ENCODE measurements around the gene GALNT10. TPM values are rescaled to one million over a fixed set of nuclear protein-coding genes. Genes with fewer than 3 reads are reported as not detected.

GALNT10 gene
- total RNA-seq, 4 donors from 2014 or later, result 11.6 to 16.3 (median 14.8) TPM

DNA sequence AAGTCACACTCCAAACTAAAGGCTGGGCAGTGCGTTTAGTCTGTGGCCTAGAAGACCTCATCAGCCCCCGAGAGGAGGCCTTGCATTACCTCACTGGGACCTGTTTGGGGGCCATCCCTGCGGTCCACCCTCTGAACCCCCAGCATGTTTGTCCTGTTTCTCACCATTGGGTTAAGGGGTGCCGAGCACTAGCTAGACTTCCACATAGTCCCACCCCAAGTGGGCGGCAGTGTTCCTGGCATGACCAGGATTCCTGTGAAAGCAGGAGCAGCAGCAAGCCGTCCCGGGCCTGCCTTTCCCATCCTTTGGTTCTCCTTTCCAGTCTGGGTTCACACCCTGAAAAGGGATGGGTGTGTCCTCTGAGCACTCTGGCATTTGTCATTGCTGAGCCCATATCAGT is 228.7 kb downstream of the GALNT10 start:
- Histone ChIP-seq H3K4me3 (no peak overlapping the region), H3K27me3 (no peaks in the 10 kb centered on the region), H3K9me3 (no peaks in the 10 kb centered on the region), H3K4me1 (no peaks in the 10 kb centered on the region), H3K27ac (no peak overlapping the region), H3K36me3 (peaks cover 31% of the 10 kb centered on the region)
- 78% methylated on average over 6 of the region's 7 CpGs for WGBS
- TF ChIP-seq, protein P1, sequence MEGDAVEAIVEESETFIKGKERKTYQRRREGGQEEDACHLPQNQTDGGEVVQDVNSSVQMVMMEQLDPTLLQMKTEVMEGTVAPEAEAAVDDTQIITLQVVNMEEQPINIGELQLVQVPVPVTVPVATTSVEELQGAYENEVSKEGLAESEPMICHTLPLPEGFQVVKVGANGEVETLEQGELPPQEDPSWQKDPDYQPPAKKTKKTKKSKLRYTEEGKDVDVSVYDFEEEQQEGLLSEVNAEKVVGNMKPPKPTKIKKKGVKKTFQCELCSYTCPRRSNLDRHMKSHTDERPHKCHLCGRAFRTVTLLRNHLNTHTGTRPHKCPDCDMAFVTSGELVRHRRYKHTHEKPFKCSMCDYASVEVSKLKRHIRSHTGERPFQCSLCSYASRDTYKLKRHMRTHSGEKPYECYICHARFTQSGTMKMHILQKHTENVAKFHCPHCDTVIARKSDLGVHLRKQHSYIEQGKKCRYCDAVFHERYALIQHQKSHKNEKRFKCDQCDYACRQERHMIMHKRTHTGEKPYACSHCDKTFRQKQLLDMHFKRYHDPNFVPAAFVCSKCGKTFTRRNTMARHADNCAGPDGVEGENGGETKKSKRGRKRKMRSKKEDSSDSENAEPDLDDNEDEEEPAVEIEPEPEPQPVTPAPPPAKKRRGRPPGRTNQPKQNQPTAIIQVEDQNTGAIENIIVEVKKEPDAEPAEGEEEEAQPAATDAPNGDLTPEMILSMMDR (IDR thresholded peaks at IDR 0.05), result no peak
- TF ChIP-seq POLR2A (IDR thresholded peaks at IDR 0.05) (no peak), EP300 (IDR thresholded peaks at IDR 0.05) (no peak), POLR2AphosphoS5 (IDR thresholded peaks at IDR 0.05) (no peak)
- DNase-seq (ENCODE audit: low spot score in 2 of 2), result no peak

DNA sequence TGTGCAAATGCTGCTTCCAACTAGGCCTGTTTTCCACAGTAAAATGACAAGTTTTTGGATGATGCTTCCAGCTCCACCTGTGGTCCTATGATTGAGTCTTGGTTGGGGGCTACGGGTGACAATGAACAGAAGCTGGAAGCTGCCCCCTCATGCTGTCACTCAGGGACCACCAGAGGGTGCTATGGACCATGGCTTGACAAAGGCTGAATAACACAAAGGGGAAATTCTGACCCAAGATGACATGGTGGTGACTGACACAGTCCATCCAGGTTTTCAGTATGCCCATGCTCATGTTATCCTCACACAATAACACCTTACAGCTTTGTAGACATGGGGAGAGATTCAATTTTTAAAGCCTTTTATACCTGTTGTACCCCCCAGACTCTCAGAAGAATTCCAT is 231.3 kb downstream of the GALNT10 start:
- Histone ChIP-seq H3K36me3 (peaks cover 17% of the 10 kb centered on the region), H3K9me3 (no peaks in the 10 kb centered on the region), H3K27me3 (no peaks in the 10 kb centered on the region), H3K4me3 (no peak overlapping the region), H3K27ac (no peak overlapping the region), H3K4me1 (no peaks in the 10 kb centered on the region)
- 30% methylated on average over 1 of the region's 1 CpG for WGBS
- no peak for DNase-seq (ENCODE audit: low spot score in 2 of 2)
- TF ChIP-seq POLR2A (IDR thresholded peaks at IDR 0.05) (no peak), POLR2AphosphoS5 (IDR thresholded peaks at IDR 0.05) (no peak), EP300 (IDR thresholded peaks at IDR 0.05) (no peak)
- TF ChIP-seq, protein P1 (IDR thresholded peaks at IDR 0.05), result no peak

DNA sequence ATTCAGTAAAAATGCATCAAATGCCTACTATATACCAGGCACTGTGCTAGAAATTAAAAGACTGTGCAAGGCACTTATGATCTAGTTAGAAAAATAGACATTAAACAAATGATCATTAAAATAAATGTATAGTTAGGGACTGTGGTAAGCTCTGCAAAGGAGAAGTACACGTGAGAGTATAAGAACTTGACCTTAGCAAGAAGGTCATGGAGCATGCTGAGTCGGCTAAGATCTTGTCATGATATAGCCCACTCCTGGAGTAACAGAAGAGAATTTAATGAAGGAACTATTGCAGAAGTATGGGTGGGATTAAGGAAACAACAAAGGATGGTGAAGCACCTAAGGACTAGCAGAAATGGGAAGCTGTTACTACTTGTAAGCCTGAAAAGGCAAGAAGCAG is 231.8 kb downstream of the GALNT10 start:
- 93% methylated on average over 2 of the region's 2 CpGs for WGBS

DNA sequence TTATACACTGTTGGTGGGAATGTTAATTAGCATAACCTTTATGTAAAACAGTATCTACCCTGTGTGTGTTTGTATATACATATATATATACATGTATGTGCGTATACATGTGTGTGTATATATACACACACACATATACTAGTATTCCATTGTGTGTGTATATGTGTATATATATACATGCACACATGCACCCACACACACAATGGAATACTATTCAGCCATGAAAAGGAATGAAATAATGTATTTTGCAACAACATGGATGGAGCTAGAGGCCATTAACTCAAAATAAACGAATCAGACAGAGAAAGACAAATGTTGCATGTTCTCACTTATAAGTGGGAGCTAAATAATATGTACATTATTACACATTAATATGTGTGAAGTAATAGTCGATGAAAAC is 237.7 kb downstream of the GALNT10 start:
- Histone ChIP-seq H3K4me3 (no peak overlapping the region), H3K9me3 (no peaks in the 10 kb centered on the region), H3K4me1 (no peaks in the 10 kb centered on the region), H3K27me3 (no peaks in the 10 kb centered on the region), H3K27ac (no peak overlapping the region), H3K36me3 (peaks cover 2% of the 10 kb centered on the region)
- no peak for TF ChIP-seq POLR2AphosphoS5 (IDR thresholded peaks at IDR 0.05)
- TF ChIP-seq, protein P1 (IDR thresholded peaks at IDR 0.05), result no peak
- TF ChIP-seq EP300 (IDR thresholded peaks at IDR 0.05), result no peak
- TF ChIP-seq POLR2A (IDR thresholded peaks at IDR 0.05), result no peak
- DNase-seq (ENCODE audit: low spot score in 2 of 2), result no peak
- 96% methylated on average over 3 of the region's 3 CpGs for WGBS

More for the DNA sequence above, 231.8 kb downstream of the GALNT10 start:
- Histone ChIP-seq H3K9me3 (no peaks in the 10 kb centered on the region), H3K27me3 (no peaks in the 10 kb centered on the region), H3K36me3 (peaks cover 12% of the 10 kb centered on the region), H3K4me1 (no peaks in the 10 kb centered on the region), H3K27ac (no peak overlapping the region), H3K4me3 (no peak overlapping the region)
- no peak for DNase-seq (ENCODE audit: low spot score in 2 of 2)
- TF ChIP-seq, protein P1 (IDR thresholded peaks at IDR 0.05), result no peak
- TF ChIP-seq EP300 (IDR thresholded peaks at IDR 0.05) (no peak), POLR2A (IDR thresholded peaks at IDR 0.05) (no peak), POLR2AphosphoS5 (IDR thresholded peaks at IDR 0.05) (no peak)

DNA sequence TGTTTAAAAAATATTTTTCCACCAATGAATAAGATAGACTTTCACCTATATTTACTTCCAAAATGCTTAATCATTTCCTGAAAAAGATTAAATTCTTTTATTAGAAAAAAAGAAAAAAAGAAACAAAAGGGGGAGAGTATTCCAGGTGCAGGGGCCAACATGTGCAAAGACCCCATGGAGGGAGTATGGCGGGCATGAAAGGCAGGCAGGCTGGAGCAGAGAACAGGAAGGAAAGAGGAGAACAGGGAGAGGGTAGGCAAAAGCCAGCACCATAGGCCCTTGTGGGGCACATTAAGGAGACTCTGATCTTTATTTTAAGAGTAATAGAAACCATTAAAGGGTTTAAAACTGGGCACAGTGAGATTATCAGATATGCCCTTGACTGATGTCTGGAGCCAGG is 238.8 kb downstream of the GALNT10 start:
- H3K4me3 ChIP-seq, result no peak overlapping the region
- no peaks in the 10 kb centered on the region for H3K27me3 ChIP-seq
- no peak for TF ChIP-seq EP300 (IDR thresholded peaks at IDR 0.05)
- no peak for TF ChIP-seq POLR2A (IDR thresholded peaks at IDR 0.05)
- TF ChIP-seq POLR2AphosphoS5 (IDR thresholded peaks at IDR 0.05), result no peak
- TF ChIP-seq, protein P1 (IDR thresholded peaks at IDR 0.05), result no peak
- DNase-seq (ENCODE audit: low spot score in 2 of 2), result no peak
- WGBS, result 96% methylated on average over 1 of the region's 1 CpG
- H3K9me3 ChIP-seq, result no peaks in the 10 kb centered on the region
- no peak overlapping the region for H3K27ac ChIP-seq
- peaks cover 4% of the 10 kb centered on the region for H3K36me3 ChIP-seq
- no peaks in the 10 kb centered on the region for H3K4me1 ChIP-seq

All from suprapubic skin (tissue), 4 donors.